Activated T-cell treated with anti-CD3 and anti-CD28 coated beads for 4 hours (primary cell): ENCODE data around the gene SLFN5.
"Not testable (repeated sequence)": the region's sequence is repeated elsewhere in the genome, so short reads cannot be mapped to it uniquely, and the experiment has no call there.

Experiments
- DNase-seq: peaks from one replicate; pipeline ENCODE4 v3.0.0-alpha.2; 2020

Gene SLFN5

GRCh38 chr17:35243561-35244340 is 879 bp downstream of the SLFN5 start:
- peak; percentile 32 for DNase-seq

DNA sequence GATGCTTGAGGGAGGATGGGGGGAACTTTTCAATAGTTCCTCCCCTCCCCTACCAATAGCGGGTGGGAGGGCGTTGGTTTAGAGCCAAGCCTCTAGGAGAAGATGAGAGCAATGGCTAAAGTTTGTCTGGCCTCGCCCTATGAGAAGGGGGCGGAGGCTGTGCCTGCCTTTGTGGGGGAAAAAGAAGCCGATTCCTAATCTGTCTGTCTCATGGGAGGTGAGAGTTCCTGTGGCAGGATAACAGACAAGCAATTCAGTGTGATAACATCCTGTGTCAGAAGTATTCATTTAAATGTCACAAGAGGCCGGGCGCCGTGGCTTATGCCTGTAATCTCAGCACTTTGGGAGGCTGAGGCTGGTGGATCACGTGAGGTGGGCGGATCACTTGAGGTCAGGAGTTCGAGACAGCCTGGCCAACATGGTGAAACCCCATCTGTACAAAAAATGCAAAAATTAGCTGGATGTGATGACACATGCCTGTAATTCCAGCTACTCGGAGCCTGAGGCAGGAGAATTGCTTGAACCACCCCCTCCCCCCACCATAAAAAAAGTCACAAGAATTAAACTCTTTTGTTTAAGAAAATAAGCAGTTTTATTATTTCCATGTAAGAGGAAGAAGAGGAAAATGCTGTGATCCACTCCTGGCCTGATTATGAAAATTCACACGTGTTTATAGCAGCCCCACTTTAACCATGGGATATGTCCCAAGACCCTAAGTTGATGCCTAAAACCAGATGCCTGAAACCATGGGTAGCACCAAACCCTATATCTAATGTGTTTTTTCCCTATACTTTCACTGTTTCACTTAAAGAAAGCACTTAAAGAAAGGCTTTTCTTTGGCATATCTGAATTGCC is 1.7 kb downstream of the SLFN5 start:
- peak; percentile 70 for DNase-seq

DNA sequence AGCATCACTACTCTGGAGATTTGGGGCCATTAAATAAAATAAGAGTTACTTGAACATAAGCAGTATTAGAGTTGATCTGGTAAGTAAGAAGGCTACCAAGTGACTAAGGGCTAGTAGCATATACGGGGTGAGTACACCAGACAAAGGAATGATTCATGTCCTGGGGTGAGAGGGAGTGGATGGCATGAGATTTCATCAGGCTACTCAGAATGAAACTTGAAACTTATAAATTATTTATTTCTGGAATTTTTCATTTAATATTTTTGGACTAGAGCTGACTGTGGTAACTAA is 2.3 kb downstream of the SLFN5 start:
- DNase-seq = no peak

- DNase-seq = no peak
Measured at GRCh38 chr17:35252651-35253050, 9.8 kb downstream of the SLFN5 start.

- no peak for DNase-seq
Measured at GRCh38 chr17:35254107-35254773, 11.4 kb downstream of the SLFN5 start.

DNA sequence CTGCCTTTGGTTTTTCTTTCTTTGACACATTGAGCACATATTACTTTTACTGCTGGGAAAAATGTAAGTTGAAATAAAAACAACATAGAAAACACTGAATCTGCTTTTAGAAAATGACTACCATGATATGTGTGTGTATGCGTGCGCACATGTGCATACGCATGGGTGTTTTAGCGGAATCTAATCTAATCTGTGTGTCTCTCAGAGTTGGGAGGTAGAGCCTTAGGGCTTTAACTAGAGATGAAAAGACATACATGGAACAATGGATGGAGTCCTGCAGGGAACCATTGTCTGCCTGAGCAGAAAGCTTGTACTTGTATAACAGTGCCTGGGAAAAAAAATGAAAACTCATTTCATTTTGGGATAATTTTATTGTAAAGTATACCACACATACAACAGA is 12.4 kb downstream of the SLFN5 start:
- DNase-seq = no peak

DNA sequence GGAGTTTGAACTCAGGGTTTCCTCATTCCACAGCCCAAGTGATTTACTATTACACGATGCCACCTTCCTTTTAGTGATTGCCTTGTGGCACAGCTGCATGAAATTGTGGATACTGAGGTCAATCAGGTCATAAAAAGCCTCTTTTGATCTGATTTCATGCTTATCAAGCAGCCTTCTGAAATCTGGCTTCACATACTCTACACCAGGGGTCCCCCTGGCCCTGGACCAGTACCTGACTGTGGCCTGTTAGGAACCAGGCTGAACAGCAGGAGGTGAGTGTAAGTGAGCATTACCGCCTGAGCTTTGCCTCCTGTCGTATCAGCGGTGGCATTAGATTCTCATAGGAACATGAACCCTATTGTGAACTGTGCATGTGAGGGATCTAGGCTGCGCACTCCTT is 13.8 kb downstream of the SLFN5 start:
- DNase-seq = no peak

- no peak for DNase-seq
Measured at GRCh38 chr17:35257208-35257659, 14.4 kb downstream of the SLFN5 start.

- DNase-seq = no peak
Measured at GRCh38 chr17:35259001-35259400, 16.1 kb downstream of the SLFN5 start.

- no peak for DNase-seq
Measured at GRCh38 chr17:35265071-35265470, 22.2 kb downstream of the SLFN5 start.

- no peak for DNase-seq
Measured at GRCh38 chr17:35265566-35266141, 22.8 kb downstream of the SLFN5 start.

DNA sequence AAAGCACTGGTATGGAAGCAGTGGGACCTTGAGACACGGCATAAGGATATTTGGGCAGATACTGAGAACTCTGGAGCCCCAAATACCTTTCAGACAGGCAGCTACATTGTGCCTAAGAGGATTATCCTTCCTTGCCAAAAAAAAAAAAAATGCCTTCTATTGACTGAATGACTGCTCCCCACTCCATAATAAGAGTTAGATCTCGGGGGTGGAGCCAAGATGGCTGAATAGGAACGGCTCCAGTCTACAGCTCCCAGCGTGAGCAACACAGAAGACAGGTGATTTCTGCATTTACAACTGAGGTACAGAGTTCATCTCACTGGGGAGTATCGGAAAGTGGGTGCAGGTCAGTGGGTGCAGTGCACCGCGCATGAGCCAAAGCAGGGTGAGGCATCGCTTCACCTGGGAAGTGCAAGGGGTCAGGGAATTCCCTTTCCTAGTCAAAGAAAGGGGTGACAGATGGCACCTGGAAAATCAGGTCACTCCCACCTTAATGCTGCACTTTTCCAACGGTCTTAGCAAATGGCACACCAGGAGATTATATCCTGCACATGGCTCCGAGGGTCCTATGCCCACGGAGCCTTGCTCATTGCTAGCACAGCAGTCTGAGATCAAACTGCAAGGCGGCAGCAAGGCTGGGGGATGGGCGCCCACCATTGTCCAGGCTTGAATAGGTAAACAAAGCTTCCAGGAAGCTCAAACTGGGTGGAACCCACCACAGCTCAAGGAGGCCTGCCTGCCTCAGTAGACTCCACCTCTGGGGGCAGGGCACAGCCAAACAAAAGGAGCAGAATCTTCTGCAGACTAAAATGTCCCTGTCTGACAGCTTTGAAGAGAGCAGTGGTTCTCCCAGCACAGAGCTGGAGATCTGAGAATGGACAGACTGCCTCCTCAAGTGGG is 31.5 kb downstream of the SLFN5 start:
- not testable (repeated sequence) for DNase-seq

DNA sequence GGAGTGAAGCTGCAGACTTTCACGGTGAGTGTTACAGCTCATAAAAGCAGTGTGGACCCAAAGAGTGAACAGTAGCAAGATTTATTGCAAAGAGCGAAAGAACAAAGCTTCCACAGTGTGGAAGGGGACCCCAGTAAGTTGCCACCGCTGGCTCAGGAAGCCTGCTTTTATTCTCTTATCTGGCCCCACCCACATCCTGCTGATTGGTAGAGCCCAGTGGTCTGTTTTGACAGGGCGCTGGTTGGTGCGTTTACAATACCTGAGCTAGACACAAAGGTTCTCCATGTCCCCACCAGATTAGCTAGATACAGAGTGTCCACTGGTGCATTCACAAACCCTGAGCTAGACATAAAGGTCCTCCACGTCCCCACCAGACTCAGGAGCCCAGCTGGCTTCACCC is 35.6 kb downstream of the SLFN5 start:
- DNase-seq = not testable (repeated sequence)

DNA sequence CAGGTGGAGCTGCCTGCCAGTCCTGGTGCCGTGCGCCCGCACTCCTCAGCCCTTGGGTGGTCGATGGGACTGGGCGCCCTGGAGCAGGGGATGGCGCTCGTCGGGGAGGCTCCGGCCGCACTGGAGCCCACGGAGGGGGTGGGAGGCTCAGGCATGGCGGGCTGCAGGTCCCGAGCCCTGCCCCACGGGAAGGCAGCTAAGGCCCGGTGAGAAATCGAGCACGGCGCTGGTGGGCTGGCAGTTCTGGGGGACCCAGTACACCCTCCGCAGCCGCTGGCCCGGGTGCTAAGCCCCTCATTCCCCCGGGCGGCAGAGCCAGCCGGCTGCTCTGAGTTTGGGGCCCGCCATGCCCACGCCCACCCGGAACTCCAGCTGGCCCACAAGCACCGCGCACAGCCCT is 36.0 kb downstream of the SLFN5 start:
- DNase-seq = not testable (repeated sequence)

DNA sequence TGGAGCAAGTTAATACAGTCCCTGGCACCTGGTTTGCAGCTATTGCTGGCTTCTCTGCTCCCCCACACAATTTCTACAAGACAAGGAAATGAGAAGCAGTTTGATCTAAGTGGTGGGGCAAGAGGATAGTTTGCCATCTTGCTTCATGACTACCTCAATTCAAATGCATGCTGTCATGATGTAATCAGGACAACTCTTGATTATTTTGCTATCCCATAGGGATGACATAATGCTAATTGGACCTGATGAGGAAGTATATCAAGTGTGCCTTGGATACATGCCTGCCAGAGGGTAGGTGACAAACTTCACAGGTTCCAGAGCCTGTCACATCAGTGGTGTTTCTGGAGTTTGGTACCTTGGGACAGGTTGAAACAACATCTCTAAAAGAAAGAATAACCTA is 40.9 kb downstream of the SLFN5 start:
- DNase-seq = no peak

- no peak for DNase-seq
Measured at GRCh38 chr17:35284955-35285354, 42.1 kb downstream of the SLFN5 start.

GRCh38 chr17:35286120-35286781 is 43.4 kb downstream of the SLFN5 start:
- no peak for DNase-seq

- DNase-seq = no peak
Measured at GRCh38 chr17:35287286-35287811, 44.5 kb downstream of the SLFN5 start.

GRCh38 chr17:35289222-35289621 is 46.4 kb downstream of the SLFN5 start:
- DNase-seq = no peak

- DNase-seq = no peak
Measured at GRCh38 chr17:35291802-35292201, 48.9 kb downstream of the SLFN5 start.

DNA sequence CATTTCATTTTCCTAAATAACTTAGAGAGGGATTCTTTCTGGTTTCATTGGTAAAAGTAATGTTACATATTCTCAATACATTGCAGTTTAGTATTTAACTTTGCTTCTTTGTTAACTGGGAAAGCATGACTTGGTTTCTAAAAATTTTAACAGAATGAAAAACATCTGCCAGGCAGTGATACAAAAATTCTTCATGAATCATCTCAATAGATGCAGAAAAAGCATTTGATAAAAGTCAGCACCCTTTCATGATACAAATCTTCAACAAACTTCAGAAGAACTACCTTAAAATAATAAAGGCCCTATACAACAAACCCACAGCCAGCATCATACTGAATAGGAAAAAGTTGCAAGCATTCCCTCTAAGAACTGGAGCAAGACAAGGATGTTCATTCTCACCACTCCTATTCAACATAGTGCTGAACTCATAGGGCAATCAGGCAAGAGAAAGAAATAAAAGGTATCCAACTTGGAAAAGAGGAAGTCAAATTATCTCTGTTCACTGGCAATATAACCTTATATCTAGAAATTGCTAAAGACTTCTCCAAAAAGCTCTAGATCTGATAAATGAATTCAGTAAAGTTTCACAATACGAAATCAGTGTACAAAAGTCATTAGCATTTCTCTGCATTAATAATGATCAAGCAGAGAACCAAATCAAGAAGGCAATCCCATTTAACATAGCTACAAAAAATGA is 50.4 kb downstream of the SLFN5 start:
- DNase-seq = no peak
